GM12891 (cell line): ENCODE results near the gene CPT1A.

ENCODE experiments used
- PAX5 ChIP-seq: IDR thresholded peaks from 2 replicates; pipeline ENCODE4 v1.6.1; 2011; ENCODE audit warnings: low read length, moderate library complexity, mild to moderate bottlenecking; ENCODE audit not compliant: insufficient read depth, severe bottlenecking
- POLR2A ChIP-seq: IDR thresholded peaks from 2 replicates; pipeline ENCODE4 v1.6.1; 2011; ENCODE audit warnings: low read depth, low read length, control low read depth
- POLR2AphosphoS5 ChIP-seq: IDR thresholded peaks from 2 replicates; pipeline ENCODE4 v1.6.1; 2011; ENCODE audit warnings: low read depth, low read length, control low read depth
- SPI1 ChIP-seq: IDR thresholded peaks from 2 replicates; pipeline ENCODE4 v1.6.1; 2011; ENCODE audit warnings: low read depth, low read length, control low read depth
- TAF1 ChIP-seq: IDR thresholded peaks from 2 replicates; pipeline ENCODE4 v1.6.1; 2011; ENCODE audit warnings: low read depth, low read length, control low read depth

DNA sequence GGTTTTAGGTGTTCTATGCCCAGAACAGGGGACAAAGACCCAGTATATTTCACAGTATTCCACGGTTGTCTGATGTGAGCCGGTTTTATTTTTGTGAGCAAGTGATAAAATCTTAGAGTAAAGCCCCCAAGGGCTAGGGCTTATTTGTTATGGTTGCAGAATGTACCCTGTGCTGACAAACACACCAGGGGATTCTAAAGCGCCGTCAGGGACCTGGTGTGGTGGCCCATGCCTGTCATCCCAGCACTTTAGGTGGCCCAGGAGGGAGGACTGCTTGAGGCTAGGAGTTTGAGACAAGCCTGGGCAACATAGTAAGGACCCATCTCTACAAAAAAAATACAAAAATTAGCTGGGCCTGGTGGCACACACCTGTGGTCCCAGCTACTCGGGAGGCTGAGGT, 39.1 kb upstream of the CPT1A start:
- TF ChIP-seq PAX5, result no peak
- TF ChIP-seq POLR2A, result no peak
- TF ChIP-seq TAF1, result no peak
- no peak for TF ChIP-seq POLR2AphosphoS5
- TF ChIP-seq SPI1, result no peak
